Activated T-helper 1 cell treated with anti-CD3 and anti-CD28 coated beads, Interleukin-2, amount 50 U/mL, for 16 hours (primary cell): ENCODE results near the gene MAP2K4.
"Not testable (repeated sequence)": the region's sequence is repeated elsewhere in the genome, so short reads cannot be mapped to it uniquely, and the experiment has no call there.

Experiments
- DNase-seq, 2 donors: peaks; one replicate each; pipeline ENCODE4 v3.0.0-alpha.2; 2020; ENCODE audit warnings: low read depth in 1 of 2, low spot score in 1 of 2

Gene MAP2K4

DNA sequence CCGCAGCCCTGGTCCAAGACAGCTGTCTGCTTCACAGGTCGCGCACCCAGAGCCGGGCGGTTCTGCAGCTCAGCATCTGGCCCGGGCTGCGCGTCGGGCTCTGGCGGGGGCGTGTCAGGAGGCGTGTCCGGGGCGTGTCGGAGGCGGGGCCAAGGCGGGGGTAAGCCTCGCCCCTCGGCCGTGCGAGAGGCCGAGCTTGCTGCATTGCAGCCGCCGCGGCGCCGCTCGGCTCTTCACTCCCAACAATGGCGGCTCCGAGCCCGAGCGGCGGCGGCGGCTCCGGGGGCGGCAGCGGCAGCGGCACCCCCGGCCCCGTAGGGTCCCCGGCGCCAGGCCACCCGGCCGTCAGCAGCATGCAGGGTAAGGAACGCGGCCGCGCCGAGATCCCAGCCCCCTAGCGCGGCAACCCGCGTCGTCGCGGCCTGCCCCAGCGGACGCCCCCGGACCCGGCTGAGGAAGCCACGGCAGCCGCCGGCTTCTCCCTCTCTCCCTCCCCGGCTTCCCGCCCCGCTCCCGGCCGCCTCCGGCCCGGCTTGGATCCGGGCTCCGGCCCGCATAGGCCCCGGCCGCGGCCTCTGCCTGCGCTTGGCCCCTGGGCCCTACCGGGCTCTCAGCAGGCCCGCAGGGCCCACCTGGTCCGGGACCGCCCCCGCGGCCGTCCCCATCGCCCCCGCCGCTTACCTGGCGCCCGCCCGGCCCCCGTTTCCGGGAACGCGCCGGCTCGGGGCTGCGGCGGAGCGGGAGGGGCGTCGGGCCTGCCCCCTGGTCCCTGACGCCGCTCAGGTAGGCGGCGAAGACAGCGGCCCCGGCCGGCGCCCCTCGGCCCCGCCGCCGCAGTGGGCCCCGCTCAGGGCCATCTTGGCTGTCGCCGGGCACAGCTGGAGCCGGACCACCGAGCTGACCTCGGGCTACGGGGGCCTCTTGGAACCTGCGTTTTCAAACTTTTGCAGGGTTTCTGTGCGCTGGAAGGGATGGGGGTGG, at the start of gene MAP2K4:
Gene MAP2K4 (plus strand): TSS at position 236 of the 981 bp plus-strand sequence. CDS start 10 bp downstream, at position 246.
- peak; percentile 93 to 95 for DNase-seq

DNA sequence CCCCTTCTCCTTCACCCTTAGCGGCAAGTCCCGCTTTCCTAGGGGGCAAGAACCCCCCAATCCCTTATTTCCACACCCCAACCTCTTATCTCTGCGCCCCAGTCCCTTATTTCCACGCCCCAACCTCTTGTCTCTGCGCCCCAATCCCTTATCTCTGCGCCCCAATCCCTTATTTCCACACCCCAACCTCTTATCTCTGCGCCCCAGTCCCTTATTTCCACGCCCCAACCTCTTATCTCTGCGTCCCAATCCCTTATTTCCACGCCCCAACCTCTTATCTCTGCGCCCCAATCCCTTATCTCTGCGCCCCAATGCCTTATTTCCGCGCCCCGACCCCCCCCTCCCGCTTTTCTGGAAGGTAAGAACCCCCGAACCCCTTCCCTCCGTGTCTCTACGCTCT, 47.9 kb upstream of the MAP2K4 start:
- not testable (repeated sequence) for DNase-seq

DNA sequence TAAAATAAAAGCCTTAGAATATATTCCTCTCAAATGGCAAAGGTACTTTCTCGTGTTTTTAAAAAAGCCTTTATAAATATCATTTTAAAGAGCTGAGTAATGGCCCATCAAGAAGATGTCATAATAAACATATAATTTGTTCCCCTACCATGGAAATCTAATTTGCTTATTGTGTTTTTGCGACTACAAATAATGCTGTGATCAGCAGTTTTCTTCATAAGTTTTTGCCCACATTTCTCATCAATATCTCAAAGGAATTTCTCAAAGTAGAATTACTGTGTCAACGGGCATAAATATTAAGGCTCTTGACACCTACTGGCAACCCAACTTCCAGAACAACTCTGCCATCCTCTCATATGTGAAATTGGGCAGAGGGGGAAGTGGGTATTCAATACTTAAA, 40.9 kb upstream of the MAP2K4 start:
- DNase-seq, result no peak

- no peak for DNase-seq
These were observed 39.9 kb upstream of the MAP2K4 start for GRCh38 chr17:11980813-11981212.

DNA sequence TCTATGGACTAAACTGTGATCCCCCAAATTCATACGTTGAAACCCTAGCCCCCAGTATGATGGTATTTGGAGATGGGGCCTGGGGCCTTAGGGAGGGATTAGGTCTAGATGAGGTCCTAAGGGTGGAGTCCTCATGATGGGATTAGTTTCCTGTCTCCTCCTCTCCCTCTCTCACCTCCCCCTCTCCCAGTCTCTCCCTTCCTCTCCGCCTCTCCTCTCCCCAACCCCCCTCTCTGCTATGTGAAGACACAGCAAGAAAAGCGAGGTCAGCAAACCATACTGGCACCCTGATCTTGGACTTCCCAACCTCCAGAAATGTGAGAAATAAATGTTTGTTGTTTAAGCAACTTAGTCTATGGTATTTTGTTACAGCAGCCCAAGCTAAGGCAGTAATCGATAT, 38.8 kb upstream of the MAP2K4 start:
- DNase-seq, result no peak

- no peak for DNase-seq
These were observed 34.3 kb upstream of the MAP2K4 start for GRCh38 chr17:11986179-11986941.

- no peak for DNase-seq
These were observed 33.7 kb upstream of the MAP2K4 start for GRCh38 chr17:11986942-11987329.

DNA sequence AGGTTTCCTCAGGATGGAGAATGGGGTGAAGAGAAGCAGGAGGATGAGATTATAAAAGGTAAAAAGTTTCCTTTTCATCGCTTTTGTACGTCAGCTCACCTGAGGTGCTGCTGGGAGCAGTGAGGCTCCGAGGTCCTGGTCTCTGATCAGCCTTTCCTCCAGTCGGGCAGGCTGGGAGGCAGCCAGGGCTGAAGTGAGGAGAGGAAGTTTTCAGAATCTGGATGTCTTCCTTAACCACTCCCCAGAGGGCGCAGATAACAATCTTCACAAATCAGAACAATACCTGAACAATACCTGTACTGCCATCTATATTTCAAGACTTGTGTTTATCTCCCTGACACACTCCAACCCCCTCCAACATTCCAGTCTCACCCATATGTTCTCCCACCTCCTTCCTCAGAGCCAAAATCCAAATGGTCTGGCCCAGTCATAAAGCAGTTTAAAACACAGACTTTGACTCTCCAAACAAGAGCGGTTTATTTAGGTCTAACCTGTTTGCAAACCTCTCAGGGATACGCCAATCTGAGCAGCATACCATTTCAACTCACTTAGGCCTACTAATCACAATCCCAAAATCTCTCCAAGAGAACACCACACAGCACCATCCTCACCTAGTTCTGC, 30.2 kb upstream of the MAP2K4 start:
- no peak for DNase-seq

GRCh38 chr17:11991461-11991860, 29.2 kb upstream of the MAP2K4 start:
- no peak for DNase-seq

GRCh38 chr17:11996722-11997146, 23.9 kb upstream of the MAP2K4 start:
- DNase-seq, result no peak

DNA sequence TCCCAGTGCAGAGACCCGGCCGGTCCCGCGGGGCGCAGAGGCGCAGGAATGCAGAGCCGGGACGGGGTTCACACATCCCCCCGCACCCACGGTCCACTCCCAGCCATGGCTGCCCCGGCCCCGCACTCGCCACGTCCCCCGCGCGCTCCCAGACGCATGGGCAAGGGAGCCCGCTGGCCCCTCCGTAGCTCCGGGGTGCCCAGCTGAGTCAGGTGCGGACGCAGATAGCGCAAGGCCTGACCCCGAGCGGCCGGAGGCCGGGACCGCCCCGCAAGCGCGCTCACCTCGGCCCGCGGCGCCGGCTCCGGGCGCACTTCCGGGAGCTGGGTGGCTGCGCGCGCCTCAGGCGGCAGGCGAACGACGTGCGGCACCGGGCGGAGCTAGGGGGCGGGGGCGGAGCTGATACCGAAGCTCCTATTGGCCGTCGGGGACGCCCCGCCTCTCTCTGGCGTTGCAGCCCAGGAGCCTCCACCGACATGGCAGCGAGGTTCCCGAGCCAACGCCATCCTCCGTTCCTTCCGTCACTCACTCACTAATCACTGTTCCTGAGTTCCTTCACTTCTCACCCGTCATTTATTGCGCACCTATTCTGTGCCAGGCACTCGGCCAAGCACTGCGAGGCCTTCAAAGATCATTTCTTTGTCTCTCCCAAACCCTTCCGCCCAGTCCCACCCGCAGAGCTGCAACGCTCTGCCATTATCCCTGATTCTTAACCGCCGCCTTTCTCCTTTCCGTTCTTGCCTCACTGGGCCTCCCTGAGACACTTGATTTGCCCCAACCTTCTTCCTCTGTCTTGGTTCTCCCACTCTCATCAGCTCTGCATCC, 23.3 kb upstream of the MAP2K4 start, which contains the start of gene ZNF18:
Gene ZNF18 (minus strand): TSS at position 329 of the 825 bp plus-strand sequence. CDS start 4,646 bp downstream, outside the sequence.
- DNase-seq, result peak; percentile 91 to 93

DNA sequence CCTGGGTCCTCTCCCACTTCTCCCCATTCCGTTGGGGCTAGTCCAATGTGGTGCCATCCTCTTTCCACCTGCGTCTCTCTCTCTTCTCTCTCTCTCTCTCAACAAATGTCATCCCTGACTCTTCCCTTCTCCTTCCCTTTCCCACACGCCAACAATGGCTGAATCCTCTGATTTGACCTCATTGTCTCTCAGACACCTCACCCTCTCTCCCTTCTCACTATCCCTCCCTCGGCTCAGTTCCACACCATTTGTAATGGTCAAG, 22.8 kb upstream of the MAP2K4 start:
- no peak for DNase-seq

DNA sequence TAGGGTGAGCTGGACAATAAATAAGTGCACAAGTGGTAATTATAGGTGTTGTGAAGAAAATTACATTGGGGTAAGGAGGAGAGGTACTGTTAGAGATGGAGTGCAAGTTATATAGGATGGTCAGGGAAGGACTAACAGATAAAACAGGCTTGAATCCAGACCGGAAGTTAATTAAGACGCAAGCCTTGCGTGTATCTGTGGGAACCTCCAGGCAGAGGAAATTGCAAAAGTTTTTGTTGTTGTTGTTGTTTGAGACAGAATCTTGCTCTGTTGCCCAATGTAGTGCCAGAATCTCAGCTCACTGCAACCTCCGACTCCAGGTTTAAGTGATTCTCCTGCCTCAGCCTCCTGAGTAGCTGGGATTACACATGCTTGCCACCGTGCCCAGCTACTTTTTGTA, 21.0 kb upstream of the MAP2K4 start:
- no peak for DNase-seq

DNA sequence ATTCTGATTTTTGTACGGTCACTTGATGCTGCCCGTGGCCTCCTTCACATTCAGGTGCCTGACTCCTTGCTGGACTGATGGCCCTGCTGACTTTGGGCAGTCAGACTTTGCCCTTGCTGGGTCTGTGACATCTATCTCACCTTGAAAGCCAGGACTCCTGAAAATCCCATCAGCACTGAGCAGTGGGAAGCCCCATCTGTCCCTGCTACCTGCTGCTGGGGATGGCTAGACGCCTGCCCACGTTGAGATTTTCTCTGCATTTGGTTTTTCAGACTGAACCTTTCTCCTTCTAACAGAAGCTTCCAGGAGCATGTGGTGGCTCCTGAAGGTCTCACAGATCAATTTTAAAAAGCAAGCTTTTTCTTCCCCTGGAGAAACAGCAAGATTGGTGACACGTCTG, 13.2 kb upstream of the MAP2K4 start:
- no peak for DNase-seq

DNA sequence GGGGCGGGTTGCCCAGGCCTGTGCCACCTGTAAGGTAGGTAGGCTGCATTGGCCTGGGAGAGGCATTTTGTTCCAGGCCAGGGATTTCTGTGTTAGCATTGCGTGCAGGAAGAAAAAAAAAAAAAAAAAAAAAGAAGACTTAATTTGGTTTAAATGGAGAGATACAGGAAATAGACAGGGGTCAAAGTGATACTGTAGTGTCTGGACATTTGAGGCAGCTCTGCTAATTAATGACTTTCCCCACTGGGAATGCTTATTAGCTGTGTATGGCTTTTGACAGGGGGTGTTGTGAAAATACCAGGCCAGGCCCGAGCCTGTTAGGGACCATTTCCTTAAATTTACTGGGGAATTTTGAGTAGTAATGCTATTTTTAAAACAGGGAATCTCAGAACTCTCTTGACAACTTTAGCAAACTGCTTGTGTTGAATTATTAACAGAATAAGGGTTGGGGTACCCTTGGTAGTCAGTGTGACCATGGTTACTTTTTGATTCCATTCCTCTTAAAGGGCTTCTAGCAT, 1.0 kb downstream of the MAP2K4 start:
- DNase-seq, result no peak

- no peak for DNase-seq
These were observed 1.6 kb downstream of the MAP2K4 start for GRCh38 chr17:12022310-12022709.

DNA sequence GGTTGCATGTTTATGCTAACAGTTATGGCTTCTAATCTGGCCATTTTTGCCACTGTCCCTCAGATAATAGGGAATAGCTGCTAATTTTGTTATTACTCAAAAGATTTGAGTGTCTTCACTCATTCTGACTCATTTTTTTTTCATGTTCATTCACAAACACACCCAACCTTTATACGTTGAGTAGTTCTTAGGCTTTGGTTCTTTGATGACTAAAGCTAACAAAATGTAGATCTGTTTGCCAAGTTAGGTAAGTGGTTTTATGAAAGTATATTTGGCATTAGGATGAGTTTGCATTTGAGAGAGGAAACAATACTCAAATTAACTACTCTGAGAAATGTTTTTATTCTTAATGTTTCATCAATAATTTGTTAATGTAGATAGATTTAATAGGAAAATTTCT, 3.6 kb downstream of the MAP2K4 start:
- DNase-seq, result no peak

DNA sequence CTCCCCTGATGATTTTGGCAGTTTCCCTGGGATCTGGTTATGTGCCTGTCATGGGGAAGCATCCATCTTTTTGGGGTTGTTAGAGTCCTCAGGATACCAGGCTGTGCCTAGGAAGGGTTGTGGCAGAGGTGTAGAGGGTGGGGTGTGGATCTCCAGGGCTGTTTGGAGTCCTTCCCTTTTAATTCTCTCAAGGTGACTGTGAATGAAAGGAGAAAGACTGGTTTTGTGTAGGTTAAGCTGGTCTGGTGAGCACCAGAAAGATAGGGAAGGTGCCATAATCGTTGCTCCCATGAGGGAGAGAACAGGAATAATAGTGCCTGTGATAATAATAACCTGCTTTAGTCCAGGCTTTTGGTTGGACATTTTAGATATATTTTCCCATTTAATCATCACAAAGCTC, 7.0 kb downstream of the MAP2K4 start:
- DNase-seq, result no peak

- DNase-seq, result no peak
These were observed 7.9 kb downstream of the MAP2K4 start for GRCh38 chr17:12028611-12029010.

DNA sequence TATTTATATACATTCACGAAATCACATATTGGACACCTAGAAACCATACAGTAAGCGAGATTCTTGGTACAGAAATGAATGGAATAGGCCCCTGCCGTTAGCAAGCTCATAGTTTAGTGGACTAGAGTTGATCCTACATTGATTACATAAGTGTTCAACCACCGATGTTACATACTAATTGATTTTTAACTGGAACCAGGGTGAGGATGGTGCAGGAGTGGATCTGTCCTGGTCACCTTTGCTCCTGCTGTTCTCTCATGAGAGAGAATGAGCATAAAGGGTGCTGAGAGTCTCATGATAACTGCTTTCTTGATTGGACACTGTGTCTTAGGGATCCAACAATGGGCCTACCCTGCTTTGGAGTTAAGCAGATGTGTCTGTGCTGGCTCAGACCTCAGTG, 13.9 kb downstream of the MAP2K4 start:
- DNase-seq, result no peak

DNA sequence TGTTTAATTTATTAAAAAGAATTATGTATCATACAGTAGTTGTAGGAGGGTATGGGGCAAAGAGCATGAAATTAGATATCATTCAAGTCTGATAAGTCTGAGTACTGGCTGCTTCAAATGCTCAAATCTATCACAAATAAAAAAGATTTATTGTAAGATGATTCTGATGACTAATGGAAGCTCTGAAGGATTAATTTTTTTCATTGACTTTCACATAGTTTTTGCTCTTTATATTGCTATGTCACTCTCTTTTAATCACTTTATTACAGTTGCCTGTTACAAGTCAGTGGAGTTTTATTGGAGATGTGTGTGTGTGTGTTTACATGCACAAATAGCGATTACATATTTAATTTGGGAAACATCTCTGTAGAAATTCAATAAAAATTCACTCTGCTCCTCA, 15.0 kb downstream of the MAP2K4 start:
- no peak for DNase-seq
